Measurements from ENCODE around the gene RSPH3.
"Not testable (repeated sequence)": the region's sequence is repeated elsewhere in the genome, so short reads cannot be mapped to it uniquely, and the experiment has no call there.

Gene RSPH3

GRCh38 chr6:159025224-159025623 lies 25.2 kb upstream of the RSPH3 start:
- not testable (repeated sequence) for FAIRE-seq; DNase-seq (ENCODE audit: low spot score)

- no peak for DNase-seq (ENCODE audit: low spot score)
- no peak for FAIRE-seq
Observed at GRCh38 chr6:159023893-159024292, 23.9 kb upstream of the RSPH3 start.

GRCh38 chr6:159020011-159020410 lies 20.0 kb upstream of the RSPH3 start:
- FAIRE-seq (no peak), DNase-seq (ENCODE audit: low spot score) (no peak)

DNA sequence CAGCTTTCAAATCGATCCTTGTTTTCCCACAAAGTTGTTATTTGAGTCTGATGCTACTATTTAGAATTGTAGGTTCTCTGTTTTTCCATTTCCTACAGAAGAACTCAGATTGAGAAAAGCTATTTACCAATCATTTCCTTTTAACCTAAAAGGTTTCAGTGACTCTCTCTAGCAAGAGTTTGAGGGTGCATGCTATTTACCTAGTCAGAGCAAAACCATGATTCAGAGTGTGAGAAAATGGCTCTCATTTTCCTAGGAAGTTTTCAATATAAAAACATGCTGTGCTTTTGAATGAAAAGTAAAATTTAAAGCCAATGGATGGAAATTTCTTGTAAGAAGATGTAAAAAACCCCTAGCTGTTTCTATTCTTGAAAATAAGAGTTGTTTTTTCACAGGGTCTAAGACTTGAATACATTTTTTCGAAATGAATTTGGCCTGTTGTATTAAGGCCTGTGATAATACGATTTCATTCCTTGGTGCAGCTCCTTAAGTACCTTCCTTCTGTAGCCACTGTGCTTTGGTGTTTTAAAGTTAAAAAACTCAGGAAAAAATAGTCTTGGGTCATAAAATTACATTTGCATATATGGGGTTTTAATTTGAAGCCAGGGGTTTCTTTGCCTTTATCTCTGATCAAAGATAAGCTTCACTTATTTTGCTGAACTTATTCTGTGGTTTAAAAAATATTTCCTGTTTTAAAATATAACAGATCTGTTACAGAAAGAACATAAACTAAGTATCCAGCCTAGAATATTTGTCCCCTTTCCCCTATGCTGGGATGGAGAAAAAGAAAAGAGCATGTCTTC lies 18.0 kb upstream of the RSPH3 start:
- FAIRE-seq = no peak
- DNase-seq (ENCODE audit: low spot score) = no peak

DNA sequence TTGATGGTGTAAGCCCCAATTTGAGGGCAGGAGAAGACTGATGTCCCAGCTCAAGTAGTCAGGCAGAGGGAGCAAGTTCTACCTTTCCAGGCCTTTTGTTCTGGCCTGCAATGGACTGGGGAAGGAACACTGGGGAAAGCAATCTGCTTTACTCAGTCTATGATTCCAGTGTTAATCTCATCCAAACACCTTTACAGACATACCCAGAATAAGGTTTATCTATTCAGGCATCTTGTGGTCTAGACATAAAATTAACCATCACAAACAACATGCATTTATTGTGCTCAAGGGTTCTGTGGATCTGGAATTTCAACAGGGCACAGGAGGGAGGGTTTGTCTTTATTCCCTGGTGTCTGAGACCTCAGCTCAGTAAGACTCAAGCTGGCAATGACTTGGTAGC lies 14.4 kb upstream of the RSPH3 start:
- DNase-seq (ENCODE audit: low spot score) (no peak), FAIRE-seq (no peak)

DNA sequence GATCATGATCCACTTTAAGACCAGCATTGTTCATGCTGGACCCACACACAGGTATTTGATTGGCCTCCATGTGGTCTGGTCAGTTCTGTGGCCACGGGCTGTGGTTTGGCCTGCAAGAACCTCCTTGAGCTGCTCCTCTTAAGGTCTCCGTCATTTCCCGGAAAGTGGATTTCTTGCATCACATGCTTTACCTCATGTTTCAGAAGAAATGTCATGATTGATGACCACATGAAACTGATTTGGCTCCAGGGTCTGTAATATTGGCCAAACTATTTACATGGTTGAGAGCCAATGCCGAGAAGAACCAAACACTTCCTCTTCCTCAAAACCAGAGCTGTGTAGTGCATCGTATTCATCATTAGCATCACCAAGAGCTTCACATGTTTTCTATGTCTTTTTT lies 13.2 kb upstream of the RSPH3 start:
- no peak for DNase-seq (ENCODE audit: low spot score)
- no peak for FAIRE-seq

GRCh38 chr6:159012201-159012600 lies 12.2 kb upstream of the RSPH3 start:
- FAIRE-seq (no peak), DNase-seq (ENCODE audit: low spot score) (no peak)

GRCh38 chr6:159010037-159010612 lies 10.1 kb upstream of the RSPH3 start:
- not testable (repeated sequence) for FAIRE-seq; DNase-seq (ENCODE audit: low spot score)

GRCh38 chr6:159008656-159009288 lies 8.8 kb upstream of the RSPH3 start:
- no peak for DNase-seq (ENCODE audit: low spot score)

GRCh38 chr6:159007510-159007909 lies 7.5 kb upstream of the RSPH3 start:
- DNase-seq (ENCODE audit: low spot score) = no peak
- no peak for FAIRE-seq

More at GRCh38 chr6:159008656-159009288, 8.8 kb upstream of the RSPH3 start:
- no peak for FAIRE-seq

- FAIRE-seq = no peak
- DNase-seq (ENCODE audit: low spot score) = no peak
Observed at GRCh38 chr6:159005436-159005835, 5.4 kb upstream of the RSPH3 start.

DNA sequence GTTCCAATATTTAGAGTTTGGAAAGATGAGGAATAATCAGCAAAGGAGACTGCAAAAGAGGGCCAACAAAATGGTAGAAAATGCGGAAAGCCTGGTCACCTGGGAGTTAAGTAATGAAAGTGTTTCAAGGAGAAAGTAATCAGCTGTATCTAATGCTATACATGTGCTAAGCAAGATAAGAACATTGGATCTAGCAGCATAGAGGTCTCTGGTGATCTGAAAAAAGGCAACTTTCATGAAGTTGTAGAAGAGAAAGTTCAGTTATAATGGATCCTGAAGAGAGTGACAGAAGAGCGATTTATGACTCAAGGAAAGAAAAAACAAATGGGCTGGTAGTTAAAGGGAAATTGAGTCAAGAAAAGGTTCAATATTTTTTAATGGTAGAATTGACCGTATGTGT lies 4.6 kb upstream of the RSPH3 start:
- DNase-seq (ENCODE audit: low spot score) (no peak), FAIRE-seq (no peak)

GRCh38 chr6:159002432-159003155 lies 2.6 kb upstream of the RSPH3 start:
- FAIRE-seq = no peak

DNA sequence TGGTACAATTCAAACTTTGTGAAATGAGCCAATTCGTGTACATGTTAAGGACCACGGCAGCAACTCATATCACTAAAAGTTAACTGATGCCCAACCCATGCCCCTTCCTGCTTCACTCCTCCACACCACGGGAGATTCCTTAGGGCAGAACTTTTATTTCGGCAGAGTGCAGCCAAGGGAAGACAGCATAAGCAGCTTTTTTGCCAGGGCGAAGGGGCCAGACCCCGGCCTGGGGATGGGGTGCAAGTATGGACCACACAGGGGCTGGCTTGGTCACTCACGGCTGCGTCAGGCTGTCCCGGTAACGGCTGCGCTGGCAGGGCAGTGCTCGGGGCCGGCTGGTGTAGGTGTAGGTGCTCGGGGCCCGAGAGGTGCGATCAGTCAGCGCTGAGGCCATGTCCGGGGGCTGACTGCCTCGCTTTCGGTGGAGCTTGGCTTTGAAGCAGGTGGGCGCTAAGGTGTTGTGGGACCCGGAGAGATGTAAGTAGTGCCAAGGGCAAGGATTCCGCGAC lies 792 bp downstream of the RSPH3 start:
- FAIRE-seq (no peak), DNase-seq (ENCODE audit: low spot score) (no peak)

More at GRCh38 chr6:159002432-159003155, 2.6 kb upstream of the RSPH3 start:
- DNase-seq (ENCODE audit: low spot score) = peak; percentile 53

GRCh38 chr6:158996856-158997255 lies 3.1 kb downstream of the RSPH3 start:
- no peak for DNase-seq (ENCODE audit: low spot score)
- no peak for FAIRE-seq

DNA sequence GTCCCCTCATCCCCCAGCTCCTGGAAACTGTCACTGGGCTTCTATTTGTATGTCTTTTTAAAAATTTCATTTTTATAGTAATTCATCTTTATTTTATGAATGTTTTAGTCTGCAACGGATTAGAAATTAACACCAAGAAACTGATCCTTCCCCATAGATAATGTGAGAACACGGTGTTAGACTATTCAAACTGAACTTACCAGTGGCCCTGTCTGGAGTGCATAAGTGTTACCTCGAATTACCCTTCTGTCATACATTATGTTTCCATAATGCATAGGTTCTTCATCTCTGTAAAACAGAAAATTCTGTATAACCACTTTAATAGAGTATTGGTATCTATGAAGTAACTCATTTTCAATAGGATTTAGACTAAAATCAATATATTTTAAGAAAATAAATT lies 6.4 kb downstream of the RSPH3 start:
- DNase-seq (ENCODE audit: low spot score) (no peak), FAIRE-seq (no peak)

DNA sequence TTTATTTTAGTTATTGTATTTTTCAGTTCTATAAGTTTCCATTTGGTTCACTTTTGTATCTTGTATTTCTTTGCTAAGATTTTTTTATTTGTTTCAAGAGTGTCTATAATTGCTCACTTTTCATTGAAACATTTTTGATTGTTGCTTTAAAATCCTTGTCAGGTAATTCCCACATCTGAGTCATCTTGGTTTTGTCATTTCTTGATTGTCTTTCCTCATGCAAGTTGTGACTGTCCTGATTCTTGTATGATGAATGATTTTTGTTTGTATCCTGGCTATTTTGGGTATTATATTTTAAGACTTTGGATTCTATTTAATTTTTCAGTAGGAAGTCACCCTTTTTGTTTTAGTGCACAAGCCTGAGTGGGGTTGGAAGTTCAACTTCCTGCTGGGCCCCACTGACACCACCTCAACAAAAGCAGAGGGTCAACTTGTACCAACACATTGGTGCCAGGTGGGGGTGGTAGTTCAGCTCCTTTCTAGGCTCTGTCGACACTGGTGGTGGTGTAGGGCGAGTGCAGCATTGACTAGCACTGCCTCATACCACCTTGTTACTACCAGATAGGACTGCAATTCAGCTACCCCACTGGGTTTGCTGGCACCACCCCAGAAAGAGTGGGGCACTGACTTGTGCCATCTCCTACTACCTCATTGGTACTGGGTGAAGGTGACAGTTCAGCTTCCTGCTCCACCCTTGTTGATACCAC lies 8.8 kb downstream of the RSPH3 start:
- DNase-seq (ENCODE audit: low spot score) (no peak), FAIRE-seq (no peak)

DNA sequence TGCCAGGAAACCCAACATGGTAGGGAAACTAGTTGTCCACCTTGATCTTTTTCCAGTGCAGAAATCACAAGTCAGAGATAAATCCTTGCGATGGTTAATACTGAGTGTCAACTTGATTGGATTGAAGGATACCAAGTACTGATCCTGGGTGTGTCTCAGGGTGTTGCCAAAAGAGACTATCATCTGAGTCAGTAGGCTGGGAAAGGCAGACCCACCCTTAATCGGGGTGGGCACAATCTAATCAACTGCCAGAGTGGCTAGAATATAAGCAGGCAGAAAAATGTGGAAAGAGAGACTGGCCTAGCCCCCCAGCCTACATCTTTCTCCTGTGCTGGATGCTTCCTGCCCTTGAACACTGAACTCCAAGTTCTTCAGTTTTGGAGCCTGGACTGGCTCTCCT lies 10.3 kb downstream of the RSPH3 start:
- not testable (repeated sequence) for FAIRE-seq; DNase-seq (ENCODE audit: low spot score)

GRCh38 chr6:158988477-158988876 lies 11.5 kb downstream of the RSPH3 start:
- DNase-seq (ENCODE audit: low spot score) (no peak), FAIRE-seq (no peak)

DNA sequence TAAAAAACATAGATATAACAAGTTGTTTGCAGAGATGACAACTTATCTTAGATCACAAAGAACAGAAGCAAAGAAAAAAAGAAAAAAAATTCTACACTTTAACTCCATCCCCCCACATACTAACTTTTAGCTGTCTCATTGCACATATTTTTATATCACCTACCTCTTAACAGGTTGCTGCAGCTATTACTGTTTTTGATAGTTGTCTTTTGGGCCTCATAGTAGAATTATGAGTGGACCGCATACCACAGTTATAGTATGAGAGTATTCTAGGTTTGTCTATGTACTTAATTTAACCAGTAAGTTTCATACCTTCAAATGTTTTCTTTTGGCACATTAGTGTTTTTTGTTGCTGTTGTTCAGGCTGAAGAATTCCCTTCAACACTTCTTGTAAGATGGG lies 12.3 kb downstream of the RSPH3 start:
- FAIRE-seq (no peak), DNase-seq (ENCODE audit: low spot score) (no peak)

DNA sequence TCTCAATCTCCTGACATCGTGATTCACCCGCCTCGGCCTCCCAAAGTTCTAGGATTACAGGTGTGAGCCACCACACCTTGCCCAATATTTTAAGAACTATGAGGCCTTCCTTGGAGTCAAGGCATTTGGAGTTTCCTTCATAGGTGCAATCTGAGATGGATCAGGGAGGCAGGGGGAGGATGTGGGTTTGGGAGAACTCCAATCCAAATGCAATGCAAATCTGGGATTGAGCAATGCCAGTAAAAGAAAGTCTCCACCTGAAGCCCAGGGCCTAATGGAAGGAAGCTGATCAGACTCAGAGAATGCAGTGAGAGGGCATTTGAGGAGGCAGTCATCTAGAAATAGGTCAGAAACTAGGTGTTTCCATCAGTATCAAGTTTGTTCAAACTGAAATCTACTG lies 21.2 kb downstream of the RSPH3 start:
- no peak for DNase-seq (ENCODE audit: low spot score)
- FAIRE-seq = no peak

Data from RCC 7860 (cell line).